Measurements from ENCODE around the gene FRS3.

GRCh38 chr6:41826343-41827022, 46.8 kb upstream of the FRS3 start:
- TF ChIP-seq ZNF292 (tag by site-specific recombination; IDR thresholded peaks at IDR 0.05; ENCODE audit: borderline replicate concordance, low read depth) (no peak), YY1 (tag by site-specific recombination; IDR thresholded peaks at IDR 0.05) (no peak), ZNF521 (tag by site-specific recombination; IDR thresholded peaks at IDR 0.05) (no peak), SETDB1 (IDR thresholded peaks at IDR 0.05; ENCODE audit: insufficient read length, low read length) (no peak), SCRT2 (tag by site-specific recombination; IDR thresholded peaks at IDR 0.05) (0 out of 2 replicates have a peak, but pooled peaks have one; percentile 26), ZNF214 (tag by site-specific recombination; IDR thresholded peaks at IDR 0.05; ENCODE audit: borderline replicate concordance) (no peak), ZNF791 (tag by site-specific recombination; IDR thresholded peaks at IDR 0.05) (no peak), ZNF660 (tag by site-specific recombination; IDR thresholded peaks at IDR 0.05) (no peak), SALL2 (tag by site-specific recombination; IDR thresholded peaks at IDR 0.05; ENCODE audit: borderline replicate concordance) (no peak)
- TF ChIP-seq, protein P1, sequence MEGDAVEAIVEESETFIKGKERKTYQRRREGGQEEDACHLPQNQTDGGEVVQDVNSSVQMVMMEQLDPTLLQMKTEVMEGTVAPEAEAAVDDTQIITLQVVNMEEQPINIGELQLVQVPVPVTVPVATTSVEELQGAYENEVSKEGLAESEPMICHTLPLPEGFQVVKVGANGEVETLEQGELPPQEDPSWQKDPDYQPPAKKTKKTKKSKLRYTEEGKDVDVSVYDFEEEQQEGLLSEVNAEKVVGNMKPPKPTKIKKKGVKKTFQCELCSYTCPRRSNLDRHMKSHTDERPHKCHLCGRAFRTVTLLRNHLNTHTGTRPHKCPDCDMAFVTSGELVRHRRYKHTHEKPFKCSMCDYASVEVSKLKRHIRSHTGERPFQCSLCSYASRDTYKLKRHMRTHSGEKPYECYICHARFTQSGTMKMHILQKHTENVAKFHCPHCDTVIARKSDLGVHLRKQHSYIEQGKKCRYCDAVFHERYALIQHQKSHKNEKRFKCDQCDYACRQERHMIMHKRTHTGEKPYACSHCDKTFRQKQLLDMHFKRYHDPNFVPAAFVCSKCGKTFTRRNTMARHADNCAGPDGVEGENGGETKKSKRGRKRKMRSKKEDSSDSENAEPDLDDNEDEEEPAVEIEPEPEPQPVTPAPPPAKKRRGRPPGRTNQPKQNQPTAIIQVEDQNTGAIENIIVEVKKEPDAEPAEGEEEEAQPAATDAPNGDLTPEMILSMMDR (tag by site-specific recombination; IDR thresholded peaks at IDR 0.05): no peak
- TF ChIP-seq, protein P2, sequence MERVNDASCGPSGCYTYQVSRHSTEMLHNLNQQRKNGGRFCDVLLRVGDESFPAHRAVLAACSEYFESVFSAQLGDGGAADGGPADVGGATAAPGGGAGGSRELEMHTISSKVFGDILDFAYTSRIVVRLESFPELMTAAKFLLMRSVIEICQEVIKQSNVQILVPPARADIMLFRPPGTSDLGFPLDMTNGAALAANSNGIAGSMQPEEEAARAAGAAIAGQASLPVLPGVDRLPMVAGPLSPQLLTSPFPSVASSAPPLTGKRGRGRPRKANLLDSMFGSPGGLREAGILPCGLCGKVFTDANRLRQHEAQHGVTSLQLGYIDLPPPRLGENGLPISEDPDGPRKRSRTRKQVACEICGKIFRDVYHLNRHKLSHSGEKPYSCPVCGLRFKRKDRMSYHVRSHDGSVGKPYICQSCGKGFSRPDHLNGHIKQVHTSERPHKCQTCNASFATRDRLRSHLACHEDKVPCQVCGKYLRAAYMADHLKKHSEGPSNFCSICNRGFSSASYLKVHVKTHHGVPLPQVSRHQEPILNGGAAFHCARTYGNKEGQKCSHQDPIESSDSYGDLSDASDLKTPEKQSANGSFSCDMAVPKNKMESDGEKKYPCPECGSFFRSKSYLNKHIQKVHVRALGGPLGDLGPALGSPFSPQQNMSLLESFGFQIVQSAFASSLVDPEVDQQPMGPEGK (tag by site-specific recombination; IDR thresholded peaks at IDR 0.05): no peak
- TF ChIP-seq, protein P3, sequence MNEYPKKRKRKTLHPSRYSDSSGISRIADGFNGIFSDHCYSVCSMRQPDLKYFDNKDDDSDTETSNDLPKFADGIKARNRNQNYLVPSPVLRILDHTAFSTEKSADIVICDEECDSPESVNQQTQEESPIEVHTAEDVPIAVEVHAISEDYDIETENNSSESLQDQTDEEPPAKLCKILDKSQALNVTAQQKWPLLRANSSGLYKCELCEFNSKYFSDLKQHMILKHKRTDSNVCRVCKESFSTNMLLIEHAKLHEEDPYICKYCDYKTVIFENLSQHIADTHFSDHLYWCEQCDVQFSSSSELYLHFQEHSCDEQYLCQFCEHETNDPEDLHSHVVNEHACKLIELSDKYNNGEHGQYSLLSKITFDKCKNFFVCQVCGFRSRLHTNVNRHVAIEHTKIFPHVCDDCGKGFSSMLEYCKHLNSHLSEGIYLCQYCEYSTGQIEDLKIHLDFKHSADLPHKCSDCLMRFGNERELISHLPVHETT (tag by site-specific recombination; IDR thresholded peaks at IDR 0.05): no peak
- TF ChIP-seq, protein P4, sequence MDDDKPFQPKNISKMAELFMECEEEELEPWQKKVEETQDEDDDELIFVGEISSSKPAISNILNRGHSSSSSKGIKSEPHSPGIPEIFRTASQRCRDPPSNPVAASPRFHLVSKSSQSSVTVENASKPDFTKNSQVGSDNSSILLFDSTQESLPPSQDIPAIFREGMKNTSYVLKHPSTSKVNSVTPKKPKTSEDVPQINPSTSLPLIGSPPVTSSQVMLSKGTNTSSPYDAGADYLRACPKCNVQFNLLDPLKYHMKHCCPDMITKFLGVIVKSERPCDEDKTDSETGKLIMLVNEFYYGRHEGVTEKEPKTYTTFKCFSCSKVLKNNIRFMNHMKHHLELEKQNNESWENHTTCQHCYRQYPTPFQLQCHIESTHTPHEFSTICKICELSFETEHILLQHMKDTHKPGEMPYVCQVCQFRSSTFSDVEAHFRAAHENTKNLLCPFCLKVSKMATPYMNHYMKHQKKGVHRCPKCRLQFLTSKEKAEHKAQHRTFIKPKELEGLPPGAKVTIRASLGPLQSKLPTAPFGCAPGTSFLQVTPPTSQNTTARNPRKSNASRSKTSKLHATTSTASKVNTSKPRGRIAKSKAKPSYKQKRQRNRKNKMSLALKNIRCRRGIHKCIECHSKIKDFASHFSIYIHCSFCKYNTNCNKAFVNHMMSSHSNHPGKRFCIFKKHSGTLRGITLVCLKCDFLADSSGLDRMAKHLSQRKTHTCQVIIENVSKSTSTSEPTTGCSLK (tag by site-specific recombination; IDR thresholded peaks at IDR 0.05): no peak
